Kidney (tissue), 14 donors: ENCODE data around the gene OBSCN. TPM values are rescaled to one million over a fixed set of nuclear protein-coding genes. Genes with fewer than 3 reads are reported as not detected.

Experiments used
- DNase-seq, 5 donors: peaks; one replicate each; pipeline ENCODE4 v3.0.0-alpha.2; 2013 to 2020
- FAIRE-seq: peaks from 2 replicates; lab custom pipeline; 2012; peaks lifted over from hg19 to GRCh38; lab: Jason Lieb, UNC
- H3K27ac ChIP-seq, 2 donors: one replicate each; pipeline ENCODE4 v1.7.0; 2013; ENCODE audit warnings: low read depth in 2 of 2, low read length in 2 of 2, inconsistent platforms in 1 of 2
- H3K27me3 ChIP-seq: one replicate; pipeline ENCODE4 v1.7.1; 2013; ENCODE audit warnings: low read length, inconsistent platforms; ENCODE audit not compliant: control insufficient read depth, insufficient read depth
- H3K36me3 ChIP-seq, 3 donors: one replicate each; pipeline versions ENCODE4 v1.7.0 to v1.7.1; 2013; ENCODE audit warnings: low read length in 3 of 3, control low read depth in 1 of 3, inconsistent platforms in 1 of 3; ENCODE audit not compliant: insufficient read depth in 3 of 3, control insufficient read depth in 2 of 3
- H3K4me1 ChIP-seq, 3 donors: one replicate each; pipeline versions ENCODE4 v1.7.0 to v1.7.1; 2013; ENCODE audit warnings: low read length in 3 of 3, inconsistent platforms in 1 of 3, low read depth in 1 of 3; ENCODE audit not compliant: control insufficient read depth in 2 of 3, insufficient read depth in 2 of 3
- H3K4me3 ChIP-seq, 3 donors: one replicate each; pipeline versions ENCODE4 v1.7.0 to v1.8.1; 2013; ENCODE audit warnings: low read length in 3 of 3, control low read depth in 1 of 3, inconsistent platforms in 1 of 3
- H3K9ac ChIP-seq, 3 donors: one replicate each; pipeline versions ENCODE4 v1.7.0 to v1.7.1; 2013; ENCODE audit warnings: low read length in 3 of 3, control low read depth in 1 of 3, inconsistent platforms in 1 of 3
- H3K9me3 ChIP-seq, 3 donors: one replicate each; pipeline versions ENCODE4 v1.7.0 to v1.7.1; 2013; ENCODE audit warnings: low read length in 3 of 3, control low read depth in 1 of 3, inconsistent platforms in 1 of 3; ENCODE audit not compliant: control insufficient read depth in 2 of 3, insufficient read depth in 1 of 3
- CTCF ChIP-seq: IDR thresholded peaks from 3 replicates; pipeline ENCODE4 v1.5.1; 2012; ENCODE audit warnings: mild to moderate bottlenecking, moderate library complexity, borderline replicate concordance; ENCODE audit not compliant: insufficient read depth; ENCODE audit errors: extremely low read depth
- intact Hi-C: fragments of 100-400 bp; cut with DNase I; formaldehyde crosslinking; loops from one replicate; pipeline ENCODE4 v1.11.1; 2022
- polyA plus RNA-seq: library from polyadenylated mRNA; stranded (reverse); fragments of 350-450 nt; fragmentation: Illumina TruSeq; extraction: RNeasy Lipid Tissue Mini Kit (QIAGEN cat#74804); gene quantifications from one replicate; pipeline ENCODE4 v1.2.3, GENCODE V29; 2014; ENCODE audit warnings: low read depth, low replicate concordance; ENCODE audit not compliant: insufficient read depth
- total RNA-seq: library from RNA; stranded (reverse); fragmentation: NEBNext Ultra II Directional; extraction: Animal tissue kit (Norgen Biotek cat#: 25700); gene quantifications from one replicate; pipeline ENCODE4 v1.2.1, GENCODE V29; 2021
- donor health status: control.
- donor health status: control.
- donor health status: control.
- donor health status: control.
- donor health status: control.
- donor health status: DM: yes; HTN: yes; CAD: no.
- donor health status: Normal renal cell carcinoma (clear cell type).

Gene OBSCN
- total and polyA plus RNA-seq, 2 donors from 2014 or later, result 14.5 to 30.0 TPM

- TF ChIP-seq CTCF, result no peak
- intact Hi-C loops, result no loop called here
- no peak overlapping the region for H3K4me3 ChIP-seq
- no peaks in the 10 kb centered on the region for H3K36me3 ChIP-seq
- H3K27me3 ChIP-seq, result no peaks in the 10 kb centered on the region
- no peaks in the 10 kb centered on the region for H3K9me3 ChIP-seq
- H3K9ac ChIP-seq, result no peak overlapping the region
- no peak for FAIRE-seq
- peak in 2 of 5 donors; percentile 17 to 59 for DNase-seq
- H3K27ac ChIP-seq, result no peak overlapping the region
- H3K4me1 ChIP-seq, result no peaks in the 10 kb centered on the region
These were observed 144.0 kb downstream of the OBSCN start for GRCh38 chr1:228351850-228352249.

- H3K27me3 ChIP-seq, result no peaks in the 10 kb centered on the region
- no peaks in the 10 kb centered on the region for H3K4me1 ChIP-seq
- no peaks in the 10 kb centered on the region for H3K36me3 ChIP-seq
- H3K9me3 ChIP-seq, result no peaks in the 10 kb centered on the region
- H3K27ac ChIP-seq, result no peak overlapping the region
- no peak overlapping the region for H3K4me3 ChIP-seq
- no peak overlapping the region for H3K9ac ChIP-seq
- FAIRE-seq, result no peak
- intact Hi-C loops, result no loop called here
- DNase-seq, result peak in 1 of 5 donors; percentile 54
- no peak for TF ChIP-seq CTCF
These were observed 145.0 kb downstream of the OBSCN start for GRCh38 chr1:228352677-228353481.

GRCh38 chr1:228353601-228354371, 145.9 kb downstream of the OBSCN start:
- FAIRE-seq (no peak), DNase-seq (peak in 1 of 5 donors; percentile 40)
- H3K4me1 ChIP-seq, result no peaks in the 10 kb centered on the region
- no peaks in the 10 kb centered on the region for H3K9me3 ChIP-seq
- no peak overlapping the region for H3K4me3 ChIP-seq
- no peak for TF ChIP-seq CTCF
- H3K27me3 ChIP-seq, result no peaks in the 10 kb centered on the region
- H3K36me3 ChIP-seq, result no peaks in the 10 kb centered on the region
- no peak overlapping the region for H3K9ac ChIP-seq
- intact Hi-C loops, result no loop called here
- H3K27ac ChIP-seq, result no peak overlapping the region
